SH-SY5Y (cell line): ENCODE results near the gene LIMD2.

Experiments used
- GATA2 ChIP-seq: IDR thresholded peaks from 2 replicates; pipeline ENCODE4 v1.6.1; 2011; ENCODE audit warnings: mild to moderate bottlenecking, low read depth, low read length
- GATA3 ChIP-seq: IDR thresholded peaks from 2 replicates; pipeline ENCODE4 v1.6.1; 2011; ENCODE audit warnings: low read depth, mild to moderate bottlenecking, low read length, moderate library complexity

GRCh38 chr17:63703029-63703428, 3.1 kb upstream of the LIMD2 start:
- TF ChIP-seq GATA2: no peak
- TF ChIP-seq GATA3: no peak
